ENCODE results near the gene SLC25A15. TPM values are rescaled to one million over a fixed set of nuclear protein-coding genes. Genes with fewer than 3 reads are reported as not detected.

SLC25A15 gene
- total RNA-seq, 1 experiment from 2014 or later = 22.0 TPM

DNA sequence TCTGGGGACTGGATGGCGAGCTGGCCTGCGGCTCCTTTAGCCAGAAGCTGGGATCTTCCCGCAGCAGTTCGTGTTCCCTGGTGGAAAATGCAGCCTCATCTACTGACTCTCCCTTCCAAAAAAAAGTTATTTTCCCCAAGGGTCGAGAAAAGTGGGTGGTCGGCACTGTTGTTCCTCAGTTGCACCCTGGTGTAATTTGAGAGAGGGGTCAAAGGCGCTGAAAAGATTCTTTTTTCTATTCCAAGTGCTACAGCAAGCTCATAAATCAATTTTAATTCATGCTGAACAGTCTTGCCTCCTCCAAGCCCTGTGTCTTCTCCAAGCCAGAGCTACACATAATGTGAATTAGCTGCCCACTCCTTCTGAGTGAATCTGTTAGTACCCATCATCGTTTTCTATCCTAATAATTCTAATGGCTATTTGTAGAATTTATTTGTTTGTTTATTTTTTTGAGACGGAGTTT is 774 bp downstream of the SLC25A15 start:
- intact Hi-C loops (cut with micrococcal nuclease) = no loop called here
- Histone ChIP-seq H3K36me3 (ENCODE audit: low read depth, low read length) (no peaks in the 10 kb centered on the region), H3K9me3 (ENCODE audit: low read length) (no peaks in the 10 kb centered on the region), H3K9ac (ENCODE audit: low read length) (peak overlapping the region; percentile 80), H3K9me2 (replicated peaks; ENCODE audit: low read length) (no peaks in the 10 kb centered on the region), H2AFZ (ENCODE audit: low read length) (peak overlapping the region; percentile 96), H3K4me1 (ENCODE audit: insufficient read depth, low read length) (no peaks in the 10 kb centered on the region), H3F3A (ENCODE audit: low read length, unreplicated experiment) (no peaks in the 10 kb centered on the region), H4K20me1 (ENCODE audit: low read length) (no peaks in the 10 kb centered on the region), H3K27ac (ENCODE audit: low read length) (no peak overlapping the region; the same call in 1 of the 2 replicates), H3K4me3 (ENCODE audit: low read length) (peak overlapping the region; percentile 80), H3K27me3 (ENCODE audit: low read length) (no peaks in the 10 kb centered on the region), H3K79me2 (ENCODE audit: low read length) (peaks cover 24% of the 10 kb centered on the region), H3K4me2 (ENCODE audit: low read length) (peak overlapping the region; percentile 97)
- ChIA-PET POLR2A (ENCODE audit: unreplicated experiment) (no interaction called here), CTCF (interaction anchor here (0.6 to 1.7 kb wide), 2 partner anchors 125 to 130 kb away, joined by 3 to 5 read pairs; no protein-coding TSS in a partner anchor)
- no peak for DNase-seq
- no TSS peak for BruUV-seq (replicated peaks)
- ATAC-seq = no peak
- TF ChIP-seq EZH2 (IDR thresholded peaks at IDR 0.05; ENCODE audit: low read length, unreplicated experiment) (no peak), EZH2phosphoT487 (IDR thresholded peaks at IDR 0.05; ENCODE audit: borderline replicate concordance, low read length) (no peak)

DNA sequence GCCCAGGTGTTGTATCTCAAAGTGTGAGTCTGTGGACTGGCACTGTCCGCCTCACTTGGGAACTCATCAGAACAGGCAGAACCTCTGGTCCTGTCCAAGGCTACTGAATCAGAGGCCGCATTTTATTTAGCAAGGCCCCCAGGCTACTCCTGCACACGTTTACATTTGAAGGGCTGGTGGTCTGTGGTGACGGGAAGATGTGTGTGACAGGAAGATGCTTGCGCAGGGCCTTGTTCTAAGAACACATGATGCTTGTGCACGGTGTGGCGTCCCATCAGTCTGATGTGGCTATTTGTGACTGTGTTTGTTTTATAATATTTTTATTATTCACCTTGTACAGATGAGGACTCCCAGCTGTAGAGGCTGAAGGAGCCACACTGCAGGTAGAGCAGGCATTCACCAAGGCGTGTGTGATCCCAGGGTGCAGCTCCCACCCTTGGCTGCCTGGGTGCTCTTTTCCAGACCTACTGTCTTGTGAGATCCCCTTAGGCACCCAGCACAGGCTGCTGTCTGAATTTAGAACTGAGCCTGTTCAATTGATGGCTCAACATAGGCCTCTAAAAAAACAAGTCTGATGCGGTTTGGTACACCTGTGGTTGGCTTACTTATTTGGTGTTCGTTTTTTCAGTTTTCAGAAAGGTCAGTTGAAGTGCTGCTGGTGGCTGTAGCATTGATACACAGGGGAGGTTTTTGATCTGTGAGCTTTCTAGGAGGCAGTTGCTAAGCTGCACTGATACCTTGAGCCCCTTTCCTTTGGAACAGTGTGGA is 3.1 kb downstream of the SLC25A15 start:
- no peak overlapping the region for H3K4me2 ChIP-seq (ENCODE audit: low read length)
- H3K9ac ChIP-seq (ENCODE audit: low read length) = no peak overlapping the region
- POLR2A ChIA-PET (ENCODE audit: unreplicated experiment) = no interaction called here
- no TSS peak for BruUV-seq (replicated peaks)
- H3K4me1 ChIP-seq (ENCODE audit: insufficient read depth, low read length) = no peaks in the 10 kb centered on the region
- no peaks in the 10 kb centered on the region for H3K36me3 ChIP-seq (ENCODE audit: low read depth, low read length)
- CTCF ChIA-PET = no interaction called here
- H4K20me1 ChIP-seq (ENCODE audit: low read length) = no peaks in the 10 kb centered on the region
- no peak overlapping the region for H3K27ac ChIP-seq (ENCODE audit: low read length)
- H3K9me2 ChIP-seq (replicated peaks; ENCODE audit: low read length) = no peaks in the 10 kb centered on the region
- H3K9me3 ChIP-seq (ENCODE audit: low read length) = no peaks in the 10 kb centered on the region
- H3K4me3 ChIP-seq (ENCODE audit: low read length) = no peak overlapping the region
- TF ChIP-seq, protein P1, sequence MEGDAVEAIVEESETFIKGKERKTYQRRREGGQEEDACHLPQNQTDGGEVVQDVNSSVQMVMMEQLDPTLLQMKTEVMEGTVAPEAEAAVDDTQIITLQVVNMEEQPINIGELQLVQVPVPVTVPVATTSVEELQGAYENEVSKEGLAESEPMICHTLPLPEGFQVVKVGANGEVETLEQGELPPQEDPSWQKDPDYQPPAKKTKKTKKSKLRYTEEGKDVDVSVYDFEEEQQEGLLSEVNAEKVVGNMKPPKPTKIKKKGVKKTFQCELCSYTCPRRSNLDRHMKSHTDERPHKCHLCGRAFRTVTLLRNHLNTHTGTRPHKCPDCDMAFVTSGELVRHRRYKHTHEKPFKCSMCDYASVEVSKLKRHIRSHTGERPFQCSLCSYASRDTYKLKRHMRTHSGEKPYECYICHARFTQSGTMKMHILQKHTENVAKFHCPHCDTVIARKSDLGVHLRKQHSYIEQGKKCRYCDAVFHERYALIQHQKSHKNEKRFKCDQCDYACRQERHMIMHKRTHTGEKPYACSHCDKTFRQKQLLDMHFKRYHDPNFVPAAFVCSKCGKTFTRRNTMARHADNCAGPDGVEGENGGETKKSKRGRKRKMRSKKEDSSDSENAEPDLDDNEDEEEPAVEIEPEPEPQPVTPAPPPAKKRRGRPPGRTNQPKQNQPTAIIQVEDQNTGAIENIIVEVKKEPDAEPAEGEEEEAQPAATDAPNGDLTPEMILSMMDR (conservative IDR thresholded peaks at IDR 0.05; ENCODE audit: low read depth, low read length) = no peak
- TF ChIP-seq EZH2phosphoT487 (IDR thresholded peaks at IDR 0.05; ENCODE audit: borderline replicate concordance, low read length) (no peak), EZH2 (IDR thresholded peaks at IDR 0.05; ENCODE audit: low read length, unreplicated experiment) (no peak)
- DNase-seq (no peak), ATAC-seq (no peak)
- no peaks in the 10 kb centered on the region for H3F3A ChIP-seq (ENCODE audit: low read length, unreplicated experiment)
- H2AFZ ChIP-seq (ENCODE audit: low read length) = no peak overlapping the region
- peaks cover 24% of the 10 kb centered on the region for H3K79me2 ChIP-seq (ENCODE audit: low read length)
- intact Hi-C loops (cut with micrococcal nuclease) = no loop called here
- no peaks in the 10 kb centered on the region for H3K27me3 ChIP-seq (ENCODE audit: low read length)

DNA sequence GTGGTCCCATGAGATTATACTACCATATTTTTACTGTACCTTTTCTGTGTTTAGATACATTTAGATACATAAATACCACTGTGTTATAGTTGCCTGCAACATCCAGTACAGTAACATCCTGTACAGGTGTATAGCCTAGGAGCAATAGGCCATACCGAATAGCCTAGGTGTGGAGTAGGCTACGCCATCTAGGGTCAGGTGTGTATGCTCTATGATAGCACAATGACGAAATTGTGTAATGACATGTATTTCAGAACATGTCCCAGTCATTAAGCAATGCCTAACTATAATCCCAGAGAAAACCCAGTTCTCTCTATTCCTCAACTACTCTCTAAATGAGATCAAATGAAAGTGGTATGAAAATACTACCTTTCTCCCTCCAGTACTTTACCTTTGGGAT is 3.9 kb downstream of the SLC25A15 start:
- H3K27ac ChIP-seq (ENCODE audit: low read length) = no peak overlapping the region
- H3K79me2 ChIP-seq (ENCODE audit: low read length) = peaks cover 24% of the 10 kb centered on the region
- H3F3A ChIP-seq (ENCODE audit: low read length, unreplicated experiment) = no peaks in the 10 kb centered on the region
- BruUV-seq (replicated peaks) = no TSS peak
- TF ChIP-seq, protein P1 (conservative IDR thresholded peaks at IDR 0.05; ENCODE audit: low read depth, low read length) = no peak
- no peak for TF ChIP-seq EZH2 (IDR thresholded peaks at IDR 0.05; ENCODE audit: low read length, unreplicated experiment)
- TF ChIP-seq EZH2phosphoT487 (IDR thresholded peaks at IDR 0.05; ENCODE audit: borderline replicate concordance, low read length) = no peak
- intact Hi-C loops (cut with micrococcal nuclease) = no loop called here
- no peaks in the 10 kb centered on the region for H3K36me3 ChIP-seq (ENCODE audit: low read depth, low read length)
- no peaks in the 10 kb centered on the region for H4K20me1 ChIP-seq (ENCODE audit: low read length)
- POLR2A ChIA-PET (ENCODE audit: unreplicated experiment) = no interaction called here
- no peak overlapping the region for H2AFZ ChIP-seq (ENCODE audit: low read length)
- CTCF ChIA-PET = no interaction called here
- H3K4me2 ChIP-seq (ENCODE audit: low read length) = no peak overlapping the region
- no peaks in the 10 kb centered on the region for H3K4me1 ChIP-seq (ENCODE audit: insufficient read depth, low read length)
- no peaks in the 10 kb centered on the region for H3K27me3 ChIP-seq (ENCODE audit: low read length)
- H3K9me2 ChIP-seq (replicated peaks; ENCODE audit: low read length) = no peaks in the 10 kb centered on the region
- H3K9me3 ChIP-seq (ENCODE audit: low read length) = no peaks in the 10 kb centered on the region
- ATAC-seq (no peak), DNase-seq (no peak)
- no peak overlapping the region for H3K4me3 ChIP-seq (ENCODE audit: low read length)
- no peak overlapping the region for H3K9ac ChIP-seq (ENCODE audit: low read length)
